HG03558 (cell line): ENCODE results near the gene CXorf66.
"Not testable (repeated sequence)": the region's sequence is repeated elsewhere in the genome, so short reads cannot be mapped to it uniquely, and the experiment has no call there.

ENCODE experiments used
- ATAC-seq: cut with Tn5 transposase; IDR thresholded peaks from one replicate; pipeline ENCODE4 v1.9.1; 2021; ENCODE audit warnings: moderate number of reproducible peaks; ENCODE audit not compliant: unreplicated experiment; ENCODE audit errors: extremely low read depth

CXorf66 gene

GRCh38 chrX:139930401-139930800 is 34.9 kb downstream of the CXorf66 start:
- no peak for ATAC-seq

DNA sequence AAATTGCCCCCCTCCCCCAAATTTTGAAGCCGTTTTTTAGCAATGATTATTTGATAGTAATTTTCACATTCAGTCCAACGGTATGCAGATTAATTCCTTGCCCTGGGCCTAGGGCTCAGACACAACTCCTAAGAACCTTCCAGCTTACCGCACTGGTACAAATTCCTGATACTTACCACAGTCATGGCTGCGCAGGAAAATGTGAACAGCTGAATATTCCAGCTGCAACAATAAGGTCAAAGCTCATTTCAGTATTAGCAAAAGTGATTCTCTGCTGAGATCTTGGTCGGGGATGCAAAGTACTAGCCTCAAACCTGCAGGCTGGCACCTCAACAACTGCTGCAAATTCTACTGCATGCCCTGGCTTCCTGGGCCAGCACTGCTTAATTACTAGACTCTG is 35.4 kb downstream of the CXorf66 start:
- no peak for ATAC-seq

GRCh38 chrX:139924696-139925095 is 40.6 kb downstream of the CXorf66 start:
- no peak for ATAC-seq

- ATAC-seq, result no peak
Observed at GRCh38 chrX:139924069-139924695, 41.1 kb downstream of the CXorf66 start.

GRCh38 chrX:139921142-139921541 is 44.2 kb downstream of the CXorf66 start:
- ATAC-seq, result not testable (repeated sequence)

DNA sequence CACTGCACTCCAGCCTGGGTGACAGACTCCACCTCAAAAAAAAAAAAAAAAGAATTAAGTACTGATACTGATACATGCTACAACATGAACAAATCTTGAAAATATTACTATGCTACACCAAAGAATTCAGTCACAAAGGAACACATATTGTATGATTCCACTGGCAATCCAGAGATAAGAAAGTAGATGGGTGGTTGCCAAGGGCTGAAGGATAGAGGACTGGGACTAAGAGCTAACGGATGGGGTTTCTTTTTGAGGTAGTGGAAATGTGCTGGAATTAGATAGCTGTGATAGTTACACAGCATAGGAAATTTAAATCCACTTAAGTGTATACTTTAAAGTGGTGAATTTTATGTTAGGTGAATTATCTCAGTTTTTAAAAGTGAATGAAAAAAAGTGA is 45.0 kb downstream of the CXorf66 start:
- no peak for ATAC-seq

- ATAC-seq, result no peak
Observed at GRCh38 chrX:139914421-139914820, 50.9 kb downstream of the CXorf66 start.

GRCh38 chrX:139909712-139910111 is 55.6 kb downstream of the CXorf66 start:
- ATAC-seq, result peak; percentile 50

GRCh38 chrX:139907078-139907477 is 58.2 kb downstream of the CXorf66 start:
- ATAC-seq, result no peak

GRCh38 chrX:139905743-139906142 is 59.6 kb downstream of the CXorf66 start:
- ATAC-seq, result no peak
